Right kidney (tissue), 1 donor: ENCODE data around the gene UBXN6.

Experiments
- DNase-seq: peaks from one replicate; pipeline ENCODE4 v3.0.0-alpha.2; 2016

Gene UBXN6

DNA sequence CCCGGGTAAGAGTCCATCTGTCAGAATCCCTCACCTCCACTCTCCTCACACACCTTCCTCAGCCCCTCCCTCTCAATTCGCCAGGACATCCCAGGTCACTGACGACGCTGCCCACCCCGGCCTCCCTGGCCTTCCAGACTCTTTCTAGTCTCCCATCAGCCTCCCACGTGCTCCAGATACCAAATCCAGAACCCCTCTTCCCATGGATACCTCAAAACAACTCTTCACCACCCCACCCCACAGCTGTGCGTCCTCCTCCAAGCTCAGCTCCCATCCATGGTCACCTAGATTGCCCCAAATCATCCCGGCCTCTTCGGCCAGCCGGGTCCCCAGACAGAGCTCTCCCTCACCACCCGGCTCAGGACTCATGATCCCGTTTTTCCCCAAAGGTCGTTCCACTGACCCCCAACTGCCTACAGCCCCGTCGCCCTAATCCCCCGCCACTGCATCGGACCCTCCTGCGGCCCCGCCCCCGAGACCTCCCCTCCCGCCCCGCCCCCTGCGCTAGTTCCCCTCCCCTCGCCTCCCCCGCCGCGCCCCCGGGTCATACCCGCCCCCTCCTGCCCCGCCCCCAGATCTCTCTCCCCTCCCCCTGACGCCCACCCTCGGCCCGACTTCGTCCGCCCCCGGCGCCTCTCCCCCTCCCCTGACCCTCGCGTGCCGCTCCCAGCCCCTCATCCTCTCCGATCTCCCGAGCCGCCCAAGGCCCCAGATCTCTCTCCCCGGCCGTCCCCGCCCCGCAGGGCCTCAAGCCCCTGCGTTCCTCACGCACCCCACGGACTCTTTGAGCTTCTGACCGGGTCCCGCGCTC, 546 bp downstream of the UBXN6 start:
- peak; percentile 74 for DNase-seq

DNA sequence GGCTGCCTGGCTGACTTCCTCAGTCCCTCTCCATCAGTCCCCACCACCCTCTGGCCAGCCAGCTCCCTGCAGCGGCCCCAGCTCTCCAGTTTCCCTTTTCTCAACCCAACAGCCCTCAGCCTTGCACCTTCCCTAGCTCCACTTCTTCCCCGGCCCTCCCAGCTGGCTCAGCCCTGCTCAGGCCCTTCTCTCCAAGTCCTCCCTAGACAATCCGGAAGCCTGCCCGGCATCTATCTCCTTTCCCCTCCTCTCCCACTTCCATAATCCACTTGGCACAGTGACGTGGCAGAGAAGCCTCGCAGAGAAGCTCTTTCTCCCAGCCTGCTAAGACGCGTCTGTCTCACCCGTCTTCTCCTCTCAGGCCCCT, 1.1 kb downstream of the UBXN6 start:
- DNase-seq: no peak

DNA sequence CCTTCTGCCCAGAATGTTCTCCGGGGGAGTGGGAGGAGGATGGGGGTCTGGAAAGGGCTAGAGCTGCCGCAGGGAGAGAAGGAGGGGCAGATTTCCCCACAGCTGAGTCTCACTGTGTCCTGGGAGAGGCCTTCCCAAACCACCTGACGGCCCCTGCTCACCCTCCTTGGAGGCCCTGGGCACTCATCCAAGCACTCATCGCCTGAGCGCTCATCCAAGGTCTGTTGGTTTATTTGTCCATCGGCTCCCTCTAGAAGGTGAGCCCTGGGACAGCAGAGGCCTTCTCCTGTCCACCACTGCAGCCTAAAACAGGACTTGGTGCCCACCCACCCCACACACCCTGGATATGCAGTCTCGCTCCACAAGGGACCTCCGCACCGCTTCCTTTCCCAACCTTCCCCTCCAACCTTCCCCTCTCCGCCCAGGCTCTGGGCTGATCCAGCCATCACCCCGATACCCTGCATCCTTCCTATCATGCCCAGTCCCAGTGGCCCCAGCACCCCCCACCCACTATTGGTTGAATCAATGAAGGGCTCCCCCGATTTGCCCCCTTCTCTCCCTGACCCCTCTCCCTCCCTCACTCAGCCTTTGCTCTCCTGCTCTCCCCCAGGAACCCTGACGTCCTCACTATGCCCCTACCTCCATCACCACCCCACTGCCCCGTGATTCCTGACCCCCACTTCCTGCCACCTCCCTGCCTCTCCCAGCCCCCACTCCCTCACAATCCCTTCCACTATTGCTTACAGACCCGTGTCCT, 1.7 kb downstream of the UBXN6 start:
- DNase-seq: no peak

DNA sequence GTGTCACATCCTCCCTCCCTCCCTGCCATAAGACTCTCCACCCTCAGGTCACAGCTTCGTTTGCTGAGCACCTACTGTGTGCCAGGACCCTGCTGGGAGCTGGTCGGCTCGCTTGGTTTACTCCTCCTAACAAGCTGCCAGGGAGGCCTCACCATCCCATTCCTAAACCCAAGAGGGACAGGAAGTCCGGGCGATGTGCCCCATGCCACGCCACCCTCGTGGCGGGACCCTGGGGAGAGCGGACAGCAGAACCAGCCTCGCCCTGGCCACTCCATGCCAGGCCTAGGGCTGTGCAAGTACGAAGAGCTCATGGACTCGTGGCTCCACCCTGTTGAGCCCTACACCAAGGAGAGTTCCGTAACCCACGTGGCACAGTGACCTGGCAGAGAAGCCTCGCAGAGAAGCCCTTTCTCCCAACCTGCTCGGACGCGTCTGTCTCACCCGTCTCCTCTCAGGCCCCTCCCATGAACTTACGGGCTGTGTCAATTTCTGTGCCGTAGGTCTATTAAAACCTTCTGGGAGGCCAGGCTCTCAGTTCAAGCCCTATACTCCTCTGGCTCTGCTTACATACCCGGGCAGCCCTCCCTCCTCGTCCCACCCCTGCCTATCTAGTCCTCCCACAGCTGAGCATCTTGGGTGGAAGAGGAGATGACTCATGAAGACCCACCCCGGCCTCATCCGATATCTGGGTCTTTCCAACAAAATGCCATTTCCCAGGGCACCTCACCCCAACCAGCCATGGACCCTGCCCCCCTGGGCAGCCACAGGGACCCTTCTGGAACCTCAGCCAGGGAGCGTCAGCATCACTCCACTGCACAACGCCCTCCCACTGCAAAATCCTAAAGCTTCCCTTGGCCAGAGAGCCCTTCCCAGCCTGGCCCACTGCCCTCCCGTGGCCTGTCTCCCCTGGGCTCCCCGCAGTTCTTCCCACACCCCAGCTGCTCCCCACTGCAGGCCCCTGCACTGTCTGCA, 2.6 kb downstream of the UBXN6 start:
- peak; percentile 56 for DNase-seq

DNA sequence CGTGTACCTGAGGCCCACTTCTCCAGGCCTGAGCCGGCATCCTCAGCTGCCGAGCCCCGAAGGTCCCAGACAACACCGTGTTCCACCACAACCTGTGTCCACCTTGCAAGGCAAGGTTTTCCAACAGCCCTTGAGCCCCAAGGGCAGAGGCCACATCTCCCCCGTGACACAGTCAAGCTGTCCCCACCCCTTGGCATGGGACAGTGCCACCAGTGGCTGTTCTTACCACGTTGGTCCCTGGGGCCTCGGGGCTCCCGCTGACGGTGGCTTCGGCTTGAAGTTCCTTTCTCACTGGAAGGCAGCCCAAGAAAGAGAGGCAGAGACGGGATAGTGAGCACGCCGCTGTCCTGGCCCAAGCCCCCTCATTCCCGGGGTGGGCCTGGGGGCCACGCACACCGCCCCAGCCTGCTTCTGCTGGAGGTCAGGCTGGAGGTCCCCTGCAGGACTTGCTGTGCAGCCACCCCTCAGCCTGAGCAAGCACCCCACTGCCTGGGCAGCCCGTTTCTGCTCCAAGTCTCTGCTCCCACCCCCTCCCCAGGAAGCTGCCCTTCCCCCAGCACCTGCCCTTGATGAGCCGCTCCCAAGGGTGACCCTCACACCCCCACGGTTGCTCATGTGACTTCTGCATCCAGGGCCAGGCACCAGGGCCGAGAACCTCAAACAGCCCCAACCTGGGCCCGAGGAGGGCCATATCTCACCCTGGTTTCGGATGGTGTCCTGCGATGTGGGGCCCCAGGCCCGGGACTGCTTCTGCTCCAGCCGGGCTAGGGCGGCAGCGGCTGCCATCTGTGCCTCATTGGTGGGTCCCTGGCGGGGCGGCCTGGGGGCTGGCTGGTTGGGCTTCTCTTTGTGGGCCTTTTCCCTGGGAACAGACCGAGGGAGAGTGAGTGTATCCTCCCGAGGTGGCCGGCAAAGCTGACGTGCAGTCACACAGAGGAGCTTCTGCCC, 4.1 kb downstream of the UBXN6 start:
- no peak for DNase-seq

DNA sequence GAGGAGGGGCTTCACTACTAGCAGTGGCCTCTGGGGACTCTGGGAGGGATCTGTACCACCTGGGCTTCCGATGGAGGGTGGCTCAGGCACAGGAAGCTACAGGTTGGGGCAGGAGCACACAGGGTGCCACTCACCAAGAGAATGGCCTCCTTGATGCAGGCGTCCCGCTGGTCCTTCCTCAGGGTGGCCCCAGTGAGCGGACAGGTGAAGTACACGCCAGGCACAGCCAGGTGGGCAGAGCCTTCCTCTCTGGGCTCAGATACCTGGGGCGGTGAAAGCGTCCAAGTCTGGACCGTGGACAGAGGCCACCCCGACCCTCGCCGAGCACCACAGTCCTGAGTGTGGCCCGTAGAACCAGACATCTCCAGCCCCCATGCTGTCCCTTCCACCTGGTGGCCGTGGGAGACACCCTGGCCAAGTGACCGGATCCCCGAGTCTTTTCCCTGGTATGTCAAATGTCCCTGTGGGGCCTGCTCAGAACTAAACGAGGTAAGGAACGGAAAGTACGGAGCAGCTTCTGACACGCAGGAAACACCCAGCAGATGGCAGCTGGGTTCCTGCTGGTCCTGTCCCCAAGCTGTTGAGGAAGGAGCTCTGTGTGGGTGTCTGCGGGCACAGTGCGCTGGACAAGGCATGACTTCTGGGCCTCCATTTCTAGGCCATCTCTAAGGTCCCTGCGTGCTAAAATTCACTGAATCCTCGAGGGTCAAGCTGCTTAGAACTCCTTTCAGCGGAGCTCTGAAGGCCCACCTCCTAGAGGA, 5.2 kb downstream of the UBXN6 start:
- no peak for DNase-seq

DNA sequence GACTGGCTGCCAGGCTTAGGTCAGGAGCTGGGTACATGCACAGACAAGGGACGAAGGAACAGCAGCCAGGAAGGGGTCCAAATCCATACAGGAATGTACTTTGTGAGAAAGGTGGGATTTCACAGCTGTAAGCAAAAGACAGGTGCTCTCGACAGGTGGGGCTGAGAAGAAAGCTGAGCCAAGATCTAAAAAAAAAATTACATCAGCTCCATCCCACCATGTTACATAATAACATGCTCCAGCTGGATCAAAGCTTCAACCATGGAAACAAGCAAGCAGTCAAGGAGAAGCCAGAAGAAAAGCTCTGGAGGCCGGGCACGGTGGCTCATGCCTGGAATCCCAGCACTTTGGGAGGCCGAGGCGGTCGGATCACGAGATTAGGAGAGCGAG, 8.0 kb downstream of the UBXN6 start:
- DNase-seq: no peak

DNA sequence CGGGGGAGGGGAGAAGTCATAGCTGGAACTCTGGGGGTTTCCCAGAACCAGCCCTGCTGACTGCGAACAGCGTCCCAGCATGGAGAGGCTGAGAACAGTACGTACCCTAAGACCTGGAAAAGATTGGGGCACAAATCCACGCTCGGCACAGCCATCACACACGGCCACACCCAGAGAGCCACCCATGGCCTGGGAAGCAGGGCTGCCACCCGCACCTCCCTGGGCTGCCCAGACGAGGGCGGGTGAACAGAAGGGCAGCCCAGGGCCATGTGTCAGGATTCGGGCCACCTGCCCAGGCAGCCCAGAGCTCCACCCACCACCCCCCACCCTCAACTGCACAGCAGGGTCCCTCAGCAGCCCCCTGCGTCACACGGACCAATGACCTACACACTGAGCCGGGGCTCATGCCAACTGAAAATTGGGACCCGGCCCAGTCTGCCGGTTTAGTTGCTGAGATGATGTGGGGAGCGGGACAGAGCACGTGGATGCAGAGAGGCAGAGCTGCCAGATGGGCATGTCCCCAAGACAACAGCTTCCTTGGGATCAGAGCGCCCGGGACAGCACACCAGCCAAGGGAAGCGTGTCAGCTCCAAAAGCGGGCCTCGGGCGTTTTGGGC, 8.5 kb downstream of the UBXN6 start:
- no peak for DNase-seq

DNA sequence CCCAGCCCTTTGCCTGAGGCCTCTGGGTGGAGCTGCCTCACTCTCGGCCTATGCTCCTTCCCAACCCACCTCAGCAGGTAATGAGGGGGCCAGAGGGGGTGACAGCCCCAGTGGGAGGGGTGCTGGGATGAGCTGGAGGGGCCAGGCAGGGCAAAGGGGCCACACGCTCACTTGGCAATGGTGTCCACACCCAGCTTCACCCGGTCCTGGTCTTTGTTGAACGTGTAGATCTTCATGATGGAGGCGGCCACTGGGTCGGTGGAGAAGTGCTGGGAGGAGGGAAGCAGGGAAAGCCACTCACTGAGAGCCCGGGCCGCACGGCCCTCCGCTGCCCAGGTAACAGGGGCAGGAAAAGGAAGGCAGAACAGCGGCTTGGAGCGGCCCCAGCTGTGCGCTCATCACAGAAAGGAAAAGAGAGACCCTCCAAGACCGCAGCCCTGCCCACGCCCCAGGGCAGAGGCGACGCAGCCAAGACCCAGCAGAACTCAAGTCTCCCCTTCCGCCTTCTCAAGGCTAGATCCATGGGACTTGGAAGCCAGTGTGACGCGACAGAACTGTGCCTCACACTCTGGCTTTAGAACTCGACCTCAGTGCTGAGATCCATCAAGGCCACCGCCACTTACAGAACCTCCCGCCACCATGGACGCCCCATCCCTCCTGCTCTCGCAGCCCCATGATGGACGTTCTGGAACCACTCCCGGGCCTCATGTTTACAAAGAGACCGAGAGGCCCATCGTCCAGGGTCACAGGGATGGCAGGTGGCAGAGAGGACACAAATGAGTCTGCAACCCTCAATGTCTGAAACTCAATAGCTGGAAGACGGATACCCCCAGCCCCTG, 9.2 kb downstream of the UBXN6 start:
- DNase-seq: no peak

DNA sequence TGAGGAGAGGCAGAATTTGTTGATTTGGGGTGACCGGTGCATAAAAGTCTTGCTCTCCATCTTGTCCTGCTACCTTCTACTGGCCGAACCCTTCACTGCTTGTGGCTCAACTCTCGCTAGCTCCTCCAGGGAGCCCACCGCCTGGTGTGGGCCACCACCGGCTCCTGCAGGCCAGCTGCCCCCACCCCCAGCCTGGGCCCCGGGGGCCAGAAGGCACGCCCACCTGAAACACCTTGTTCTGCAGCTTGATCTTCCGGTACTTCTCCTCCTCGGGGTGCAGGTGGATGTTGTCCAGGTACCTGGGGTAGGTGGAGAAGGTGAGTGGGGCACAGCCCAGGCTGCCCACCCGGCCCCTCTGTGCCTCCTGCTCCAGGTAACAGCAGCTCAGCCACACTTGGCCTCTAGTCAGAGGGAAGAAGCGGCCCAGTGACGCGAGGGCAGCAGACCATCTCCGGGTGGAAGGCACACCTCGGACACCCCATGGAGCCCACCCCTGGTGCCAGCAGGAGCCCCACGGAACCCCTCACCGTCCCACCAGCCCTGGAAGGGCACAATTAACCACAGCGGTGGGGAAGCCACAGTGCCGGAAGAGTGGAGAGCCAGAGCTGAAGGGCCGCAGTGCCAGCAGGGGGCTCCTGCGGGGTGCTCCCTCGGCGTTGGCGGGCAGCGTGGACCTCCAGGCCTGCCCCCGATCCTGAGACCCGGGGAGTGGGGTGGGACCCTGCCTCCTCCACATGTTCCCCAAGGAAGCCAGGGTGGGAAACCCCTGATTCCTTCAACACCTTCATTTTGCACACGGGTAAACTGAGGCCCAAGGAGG, 10.1 kb downstream of the UBXN6 start:
- DNase-seq: no peak

DNA sequence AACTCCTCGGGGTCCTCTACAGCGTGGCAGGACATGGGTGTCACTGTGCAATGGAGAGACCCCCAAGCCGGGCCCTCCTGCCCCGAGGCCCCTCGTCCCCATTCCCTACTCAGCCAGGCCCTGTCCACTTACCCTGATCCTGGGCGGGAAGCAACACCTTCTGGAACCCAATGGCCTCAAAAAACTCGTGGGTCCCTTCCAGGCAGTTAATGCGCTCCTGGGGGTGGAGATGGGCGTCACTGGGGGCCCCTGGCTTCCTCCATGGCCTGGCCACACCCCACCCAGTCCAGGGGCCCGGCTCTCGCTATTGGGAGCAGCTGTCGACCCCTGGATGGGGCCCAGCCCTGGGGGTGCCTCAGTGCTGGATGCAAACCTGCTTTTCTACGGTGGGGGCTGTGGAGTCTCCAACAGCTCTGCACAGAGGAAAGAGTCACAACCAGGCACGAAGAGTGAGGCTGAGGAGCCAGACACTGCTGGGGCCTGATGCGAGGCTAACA, 10.8 kb downstream of the UBXN6 start:
- DNase-seq: no peak

DNA sequence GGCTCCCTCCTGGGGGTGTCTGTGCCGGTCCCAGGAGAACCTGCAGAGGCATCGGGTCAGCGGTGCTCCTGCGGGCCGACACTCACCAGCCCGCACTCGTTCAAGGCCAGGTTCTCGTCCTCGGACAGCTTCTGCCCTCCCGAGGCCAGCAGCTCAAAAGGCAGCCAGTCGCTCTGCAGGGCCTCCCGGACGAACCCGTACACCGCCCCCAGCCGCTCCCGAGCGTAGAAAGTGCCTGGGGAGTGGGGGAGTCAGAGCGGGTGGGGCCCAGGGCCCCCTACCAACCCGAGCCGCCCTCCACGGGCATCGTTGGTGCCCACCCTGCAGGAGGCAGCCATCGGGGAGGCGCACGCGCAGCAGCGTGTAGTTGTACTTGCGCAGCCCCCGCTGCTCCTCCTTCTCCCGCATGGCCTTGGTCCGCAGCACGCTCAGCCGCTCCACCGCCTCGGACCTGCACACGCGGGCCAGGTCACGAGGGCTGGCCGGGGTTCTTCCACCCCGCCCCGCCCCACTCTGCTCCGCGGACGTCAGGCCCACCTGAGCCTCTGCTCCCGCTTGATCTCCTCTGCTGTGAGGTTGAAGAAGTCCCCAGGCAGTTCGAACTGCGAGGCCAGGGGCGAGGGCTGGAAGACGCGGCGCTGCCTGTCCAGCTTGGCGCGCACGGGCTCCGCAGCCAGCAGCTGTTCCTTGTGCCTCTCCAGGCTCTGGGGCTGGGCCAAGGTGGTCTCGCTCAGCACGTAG, 11.5 kb downstream of the UBXN6 start:
- DNase-seq: no peak

DNA sequence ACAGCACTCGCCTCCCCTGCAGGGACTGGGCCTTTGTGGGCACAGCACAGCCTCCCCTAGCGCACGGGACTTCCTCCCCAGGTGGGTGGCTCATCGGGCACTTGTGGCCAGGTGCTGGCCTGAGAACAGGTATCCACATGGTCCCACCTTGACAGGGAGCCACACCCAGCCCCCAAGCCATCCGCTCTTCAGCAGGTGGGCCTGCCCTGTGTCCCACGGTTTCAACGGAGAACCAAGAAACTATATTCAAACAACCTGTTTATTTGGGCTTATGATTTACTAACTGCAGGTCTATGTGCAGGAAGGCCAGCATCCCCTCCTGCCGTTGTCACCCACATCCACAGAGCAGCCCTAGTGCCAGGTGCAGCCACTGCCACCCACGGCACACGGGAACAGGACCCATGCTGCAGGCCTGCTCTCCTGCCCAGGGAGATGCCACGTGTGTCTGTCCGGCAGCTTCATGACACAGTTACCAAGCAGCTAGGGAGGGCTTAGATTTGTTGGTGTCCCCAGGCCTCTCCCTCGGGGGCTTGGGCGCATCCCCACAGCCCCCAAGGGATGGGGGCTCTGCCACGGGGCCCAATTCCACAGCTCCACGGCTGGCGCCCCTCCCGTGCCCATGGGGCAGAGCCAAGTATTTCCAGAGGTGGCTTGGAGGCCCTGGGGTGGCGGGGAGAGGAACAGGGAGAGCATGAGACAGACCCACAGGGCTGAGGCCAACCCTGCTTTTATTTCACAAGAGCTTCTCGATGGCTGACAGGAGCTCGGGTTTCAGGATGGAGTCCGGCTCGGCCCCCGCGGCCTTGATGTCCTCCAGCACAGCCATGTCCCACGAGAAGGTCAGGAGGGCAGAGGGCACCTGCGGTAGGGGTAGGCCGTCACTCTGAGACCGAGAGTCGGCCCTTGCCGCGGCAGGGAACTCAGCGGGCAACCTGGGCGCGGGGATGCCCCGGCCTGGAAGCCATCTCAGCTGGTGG, 12.5 kb downstream of the UBXN6 start:
- DNase-seq: peak; percentile 49

DNA sequence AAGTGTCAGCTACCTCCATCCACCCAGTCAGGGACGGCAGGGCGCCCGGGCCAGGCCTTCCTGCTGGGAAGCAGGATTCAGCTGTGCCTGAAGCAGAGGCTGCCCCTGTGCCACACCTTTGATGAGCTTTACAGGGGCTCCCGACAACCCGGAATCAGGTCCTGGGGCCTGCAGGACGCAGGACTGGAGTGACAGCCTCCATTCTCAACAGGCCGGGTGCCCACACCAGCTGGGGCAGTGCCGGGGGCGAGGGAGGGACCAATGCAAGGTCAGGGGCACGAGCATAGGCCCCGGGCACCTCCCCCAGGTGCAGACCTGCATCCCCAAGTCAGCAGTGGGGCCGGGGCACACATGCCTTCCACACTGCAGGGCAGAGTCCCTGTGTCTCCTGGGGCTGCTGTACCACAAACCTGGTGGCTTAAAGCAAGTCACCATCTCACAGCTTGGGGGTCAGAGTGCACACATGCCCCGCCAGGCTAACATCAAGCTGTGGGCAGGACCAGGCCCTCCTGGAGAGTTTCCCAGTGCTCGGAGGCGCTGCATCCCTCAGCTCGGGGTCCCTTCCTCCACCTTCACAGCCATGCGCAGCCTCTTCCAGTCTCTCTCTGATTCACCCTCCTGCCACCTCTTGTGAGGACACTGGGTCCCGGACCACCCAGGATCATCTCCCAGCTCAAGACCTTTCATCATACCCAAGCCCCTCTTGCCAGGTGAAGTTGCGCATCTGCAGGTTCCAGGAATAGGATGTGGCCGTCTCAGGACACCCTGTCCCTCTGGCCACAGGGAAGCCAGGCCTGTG, 13.4 kb downstream of the UBXN6 start:
- DNase-seq: no peak

DNA sequence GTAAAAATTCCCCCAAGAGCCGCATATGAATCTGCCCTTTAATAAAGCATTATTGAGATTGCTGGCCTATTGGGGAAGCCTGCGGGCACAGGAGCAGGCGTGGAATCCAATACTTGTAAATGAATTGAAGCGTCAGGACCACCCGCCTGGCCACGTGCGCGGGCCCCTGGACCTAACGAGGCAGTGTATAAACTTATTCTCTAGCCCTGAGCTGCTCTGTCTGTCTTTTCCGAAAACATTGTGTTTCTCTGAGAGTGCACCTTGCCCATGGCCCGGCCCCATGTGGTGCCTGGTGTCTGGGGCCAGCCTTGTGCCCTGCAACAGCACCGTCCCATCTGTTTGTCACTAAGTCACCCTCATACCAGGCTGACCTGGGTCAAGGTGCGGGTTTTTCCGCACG, 14.4 kb downstream of the UBXN6 start:
- no peak for DNase-seq

DNA sequence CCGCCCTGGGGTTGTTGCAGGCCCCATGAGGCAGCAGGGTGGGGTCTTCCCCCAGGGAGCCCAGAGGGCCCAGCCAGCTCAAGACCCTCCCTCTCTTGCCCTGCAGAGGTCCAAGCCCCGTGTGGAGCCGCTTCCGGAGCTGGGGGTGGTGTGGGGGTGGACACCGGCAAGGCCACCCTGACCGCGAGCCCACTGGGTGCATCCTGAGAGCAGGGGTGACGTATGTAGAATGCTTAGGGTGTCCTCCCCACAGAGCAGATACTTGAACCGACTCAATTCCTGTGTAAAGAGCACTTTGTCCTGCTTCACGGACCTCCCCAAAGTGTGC, 14.8 kb downstream of the UBXN6 start:
- DNase-seq: no peak
